Uterus (tissue), 2 donors: Measurements from ENCODE around the gene PLEKHA7.

Source experiments
- CTCF ChIP-seq, 4 experiments: fragments of 200-600 bp in 2 of 4; fragments of 450-650 bp in 2 of 4; sonication (generic) in 2 of 4; IDR thresholded peaks; one replicate each; pipeline ENCODE4 v1.5.1; 2016 to 2019; ENCODE audit warnings: antibody characterized with exemption in 4 of 4, mild to moderate bottlenecking in 2 of 4, moderate library complexity in 1 of 4
- POLR2A ChIP-seq, 2 donors: fragments of 450-650 bp; IDR thresholded peaks; one replicate each; pipeline ENCODE4 v1.6.1; 2016; ENCODE audit warnings: antibody characterized with exemption in 2 of 2, mild to moderate bottlenecking in 1 of 2, moderate library complexity in 1 of 2

GRCh38 chr11:16982809-16983208, 31.4 kb downstream of the PLEKHA7 start:
- TF ChIP-seq CTCF (IDR thresholded peaks at IDR 0.05): no peak
- TF ChIP-seq POLR2A (IDR thresholded peaks at IDR 0.05): no peak
